SK-N-SH treated with all-trans-retinoic acid at 6 μM for 48 hours (cell line): ENCODE measurements around the gene FBXL13.
"Not testable (repeated sequence)": the region's sequence is repeated elsewhere in the genome, so short reads cannot be mapped to it uniquely, and the experiment has no call there.

ENCODE experiments used
- ATAC-seq: fragments of 200-7000 bp; cut with Tn5 transposase; 3 replicates; pipeline ENCODE4 v1.9.1; 2020; ENCODE audit warnings: mild to moderate bottlenecking, moderate library complexity
- ARNTL ChIP-seq: fragments of 450-650 bp; formaldehyde crosslinking; IDR thresholded peaks from 2 replicates; pipeline ENCODE4 v1.5.0; 2020; ENCODE audit warnings: low read depth, mild to moderate bottlenecking, moderate library complexity, borderline replicate concordance
- BACH2 ChIP-seq: fragments of 250-450 bp; sonication (Bioruptor Pico); IDR thresholded peaks from 2 replicates; pipeline ENCODE4 v1.9.0; 2021; ENCODE audit warnings: mild to moderate bottlenecking, borderline replicate concordance
- CSDC2 ChIP-seq: fragments of 250-450 bp; sonication (Bioruptor Pico); IDR thresholded peaks from 2 replicates; pipeline ENCODE4 v1.5.0; 2020; ENCODE audit warnings: mild to moderate bottlenecking, moderate library complexity
- ESRRG ChIP-seq: fragments of 250-450 bp; sonication (Bioruptor Pico); IDR thresholded peaks from 2 replicates; pipeline ENCODE4 v1.6.1; 2021; ENCODE audit warnings: mild to moderate bottlenecking
- GLIS3 ChIP-seq: fragments of 250-450 bp; sonication (Bioruptor Pico); IDR thresholded peaks from 2 replicates; pipeline ENCODE4 v1.5.0; 2020; ENCODE audit warnings: mild to moderate bottlenecking, moderate library complexity
- ISL1 ChIP-seq: fragments of 250-450 bp; sonication (Bioruptor Pico); IDR thresholded peaks from 2 replicates; pipeline ENCODE4 v2.1.2; 2022; ENCODE audit warnings: mild to moderate bottlenecking, moderate library complexity
- OSR1 ChIP-seq: fragments of 250-450 bp; sonication (Bioruptor Pico); IDR thresholded peaks from 2 replicates; pipeline ENCODE4 v1.8.0; 2022; ENCODE audit warnings: moderate library complexity, mild to moderate bottlenecking, inconsistent platforms
- PPARA ChIP-seq: fragments of 250-450 bp; sonication (Bioruptor Pico); IDR thresholded peaks from 2 replicates; pipeline ENCODE4 v1.5.0; 2020; ENCODE audit warnings: mild to moderate bottlenecking, borderline replicate concordance
- SNAI2 ChIP-seq: fragments of 250-450 bp; sonication (Bioruptor Pico); IDR thresholded peaks from 2 replicates; pipeline ENCODE4 v1.5.0; 2020; ENCODE audit warnings: mild to moderate bottlenecking, moderate library complexity
- TCF4 ChIP-seq: fragments of 250-450 bp; sonication (Bioruptor Pico); IDR thresholded peaks from 2 replicates; pipeline ENCODE4 v1.8.0; 2021; ENCODE audit warnings: mild to moderate bottlenecking, moderate library complexity, borderline replicate concordance
- ZC3H10 ChIP-seq: fragments of 250-450 bp; sonication (Bioruptor Pico); IDR thresholded peaks from 2 replicates; pipeline ENCODE4 v1.5.1; 2021; ENCODE audit warnings: mild to moderate bottlenecking, moderate library complexity
- ZFP3 ChIP-seq: fragments of 250-450 bp; sonication (Bioruptor Pico); IDR thresholded peaks from 2 replicates; pipeline ENCODE4 v1.5.0; 2020; ENCODE audit warnings: mild to moderate bottlenecking, moderate library complexity
- ZFP30 ChIP-seq: fragments of 450-650 bp; formaldehyde crosslinking; IDR thresholded peaks from 2 replicates; pipeline ENCODE4 v1.5.0; 2022; ENCODE audit warnings: mild to moderate bottlenecking, moderate library complexity
- ZNF565 ChIP-seq: fragments of 450-650 bp; formaldehyde crosslinking; conservative IDR thresholded peaks from 2 replicates; pipeline ENCODE4 v1.5.0; 2020; ENCODE audit warnings: low read depth, mild to moderate bottlenecking, moderate library complexity
- ZNF8 ChIP-seq: fragments of 450-650 bp; formaldehyde crosslinking; IDR thresholded peaks from 2 replicates; pipeline ENCODE4 v1.5.0; 2020; ENCODE audit warnings: mild to moderate bottlenecking, moderate library complexity
- TF ChIP-seq, protein P1 (sequence below): fragments of 250-450 bp; sonication (Bioruptor Pico); IDR thresholded peaks from 2 replicates; pipeline ENCODE4 v1.8.0; 2020; ENCODE audit warnings: mild to moderate bottlenecking, moderate library complexity, borderline replicate concordance
- TF ChIP-seq, protein P2 (sequence below): fragments of 250-450 bp; sonication (Bioruptor Pico); IDR thresholded peaks from 2 replicates; pipeline ENCODE4 v1.5.0; 2020; ENCODE audit warnings: mild to moderate bottlenecking, moderate library complexity
- TF ChIP-seq, protein P3 (sequence below): fragments of 250-450 bp; sonication (Bioruptor Pico); IDR thresholded peaks from 2 replicates; pipeline ENCODE4 v1.5.1; 2020; ENCODE audit warnings: low read depth, mild to moderate bottlenecking, moderate library complexity
- TF ChIP-seq, protein P4 (sequence below): fragments of 250-450 bp; sonication (Bioruptor Pico); IDR thresholded peaks from 2 replicates; pipeline ENCODE4 v1.8.0; 2021; ENCODE audit warnings: low read depth, mild to moderate bottlenecking, moderate library complexity, borderline replicate concordance

FBXL13 gene

DNA sequence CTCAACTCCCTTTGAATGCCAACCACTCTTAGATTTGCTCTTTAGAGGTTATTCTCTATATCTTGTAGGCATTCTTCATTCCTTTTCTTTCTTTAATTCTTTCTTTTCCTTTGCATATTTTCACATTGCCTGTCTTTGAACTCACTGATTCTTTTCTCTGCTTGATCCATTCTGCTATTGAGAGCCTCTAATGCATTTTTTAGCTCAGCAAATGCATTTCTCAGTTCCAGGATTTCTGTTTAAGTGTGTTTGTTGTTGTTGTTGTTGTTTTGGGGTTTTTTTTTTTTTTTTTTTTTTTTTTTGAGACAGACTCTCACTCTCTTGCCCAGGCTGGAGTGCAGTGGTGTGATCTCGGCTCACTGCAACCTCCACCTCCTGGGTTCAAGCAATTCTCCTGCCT is 71.6 kb downstream of the FBXL13 start:
- TF ChIP-seq, protein P1, sequence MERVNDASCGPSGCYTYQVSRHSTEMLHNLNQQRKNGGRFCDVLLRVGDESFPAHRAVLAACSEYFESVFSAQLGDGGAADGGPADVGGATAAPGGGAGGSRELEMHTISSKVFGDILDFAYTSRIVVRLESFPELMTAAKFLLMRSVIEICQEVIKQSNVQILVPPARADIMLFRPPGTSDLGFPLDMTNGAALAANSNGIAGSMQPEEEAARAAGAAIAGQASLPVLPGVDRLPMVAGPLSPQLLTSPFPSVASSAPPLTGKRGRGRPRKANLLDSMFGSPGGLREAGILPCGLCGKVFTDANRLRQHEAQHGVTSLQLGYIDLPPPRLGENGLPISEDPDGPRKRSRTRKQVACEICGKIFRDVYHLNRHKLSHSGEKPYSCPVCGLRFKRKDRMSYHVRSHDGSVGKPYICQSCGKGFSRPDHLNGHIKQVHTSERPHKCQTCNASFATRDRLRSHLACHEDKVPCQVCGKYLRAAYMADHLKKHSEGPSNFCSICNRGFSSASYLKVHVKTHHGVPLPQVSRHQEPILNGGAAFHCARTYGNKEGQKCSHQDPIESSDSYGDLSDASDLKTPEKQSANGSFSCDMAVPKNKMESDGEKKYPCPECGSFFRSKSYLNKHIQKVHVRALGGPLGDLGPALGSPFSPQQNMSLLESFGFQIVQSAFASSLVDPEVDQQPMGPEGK (CRISPR knock-in tag): no peak
- TF ChIP-seq ZC3H10: no peak
- no peak for TF ChIP-seq ZNF565 (CRISPR knock-in tag)
- no peak for TF ChIP-seq BACH2 (CRISPR knock-in tag)
- TF ChIP-seq ZFP30 (CRISPR knock-in tag): no peak
- no peak for TF ChIP-seq ISL1 (CRISPR knock-in tag)
- no peak for TF ChIP-seq ZFP3 (CRISPR knock-in tag)
- no peak for TF ChIP-seq CSDC2 (CRISPR knock-in tag)
- no peak for TF ChIP-seq TCF4 (CRISPR knock-in tag)
- no peak for TF ChIP-seq ZNF8
- TF ChIP-seq ESRRG (CRISPR knock-in tag): no peak
- no peak for TF ChIP-seq SNAI2 (CRISPR knock-in tag)
- TF ChIP-seq PPARA (CRISPR knock-in tag): no peak
- TF ChIP-seq, protein P2, sequence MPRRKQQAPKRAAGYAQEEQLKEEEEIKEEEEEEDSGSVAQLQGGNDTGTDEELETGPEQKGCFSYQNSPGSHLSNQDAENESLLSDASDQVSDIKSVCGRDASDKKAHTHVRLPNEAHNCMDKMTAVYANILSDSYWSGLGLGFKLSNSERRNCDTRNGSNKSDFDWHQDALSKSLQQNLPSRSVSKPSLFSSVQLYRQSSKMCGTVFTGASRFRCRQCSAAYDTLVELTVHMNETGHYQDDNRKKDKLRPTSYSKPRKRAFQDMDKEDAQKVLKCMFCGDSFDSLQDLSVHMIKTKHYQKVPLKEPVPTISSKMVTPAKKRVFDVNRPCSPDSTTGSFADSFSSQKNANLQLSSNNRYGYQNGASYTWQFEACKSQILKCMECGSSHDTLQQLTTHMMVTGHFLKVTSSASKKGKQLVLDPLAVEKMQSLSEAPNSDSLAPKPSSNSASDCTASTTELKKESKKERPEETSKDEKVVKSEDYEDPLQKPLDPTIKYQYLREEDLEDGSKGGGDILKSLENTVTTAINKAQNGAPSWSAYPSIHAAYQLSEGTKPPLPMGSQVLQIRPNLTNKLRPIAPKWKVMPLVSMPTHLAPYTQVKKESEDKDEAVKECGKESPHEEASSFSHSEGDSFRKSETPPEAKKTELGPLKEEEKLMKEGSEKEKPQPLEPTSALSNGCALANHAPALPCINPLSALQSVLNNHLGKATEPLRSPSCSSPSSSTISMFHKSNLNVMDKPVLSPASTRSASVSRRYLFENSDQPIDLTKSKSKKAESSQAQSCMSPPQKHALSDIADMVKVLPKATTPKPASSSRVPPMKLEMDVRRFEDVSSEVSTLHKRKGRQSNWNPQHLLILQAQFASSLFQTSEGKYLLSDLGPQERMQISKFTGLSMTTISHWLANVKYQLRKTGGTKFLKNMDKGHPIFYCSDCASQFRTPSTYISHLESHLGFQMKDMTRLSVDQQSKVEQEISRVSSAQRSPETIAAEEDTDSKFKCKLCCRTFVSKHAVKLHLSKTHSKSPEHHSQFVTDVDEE (CRISPR knock-in tag): no peak
- no peak for TF ChIP-seq OSR1 (CRISPR knock-in tag)
- TF ChIP-seq, protein P3, sequence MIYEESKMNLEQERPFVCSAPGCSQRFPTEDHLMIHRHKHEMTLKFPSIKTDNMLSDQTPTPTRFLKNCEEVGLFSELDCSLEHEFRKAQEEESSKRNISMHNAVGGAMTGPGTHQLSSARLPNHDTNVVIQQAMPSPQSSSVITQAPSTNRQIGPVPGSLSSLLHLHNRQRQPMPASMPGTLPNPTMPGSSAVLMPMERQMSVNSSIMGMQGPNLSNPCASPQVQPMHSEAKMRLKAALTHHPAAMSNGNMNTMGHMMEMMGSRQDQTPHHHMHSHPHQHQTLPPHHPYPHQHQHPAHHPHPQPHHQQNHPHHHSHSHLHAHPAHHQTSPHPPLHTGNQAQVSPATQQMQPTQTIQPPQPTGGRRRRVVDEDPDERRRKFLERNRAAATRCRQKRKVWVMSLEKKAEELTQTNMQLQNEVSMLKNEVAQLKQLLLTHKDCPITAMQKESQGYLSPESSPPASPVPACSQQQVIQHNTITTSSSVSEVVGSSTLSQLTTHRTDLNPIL (CRISPR knock-in tag): no peak
- no peak for ATAC-seq

DNA sequence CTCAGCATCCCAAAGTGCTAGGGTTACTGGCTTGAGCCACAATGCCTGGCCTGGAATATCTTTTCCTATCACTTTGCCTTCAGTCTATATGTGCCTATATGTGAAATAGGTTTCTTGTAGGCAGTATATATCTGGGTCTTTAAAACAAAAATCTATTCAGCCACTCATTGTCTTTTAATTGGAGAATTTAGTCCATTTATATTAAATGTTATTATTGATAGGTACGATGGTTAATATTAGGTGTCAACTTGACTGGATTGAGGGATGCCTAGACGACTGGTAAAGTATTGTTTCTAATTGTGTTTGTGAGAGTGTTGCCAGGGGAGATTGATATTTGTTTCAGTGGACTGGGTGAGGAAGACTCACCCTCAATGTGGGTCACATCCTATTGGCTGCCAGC is 73.4 kb downstream of the FBXL13 start:
- ATAC-seq: no peak
- no peak for TF ChIP-seq ZFP30 (CRISPR knock-in tag)
- TF ChIP-seq, all 23 proteins: peak for 0

DNA sequence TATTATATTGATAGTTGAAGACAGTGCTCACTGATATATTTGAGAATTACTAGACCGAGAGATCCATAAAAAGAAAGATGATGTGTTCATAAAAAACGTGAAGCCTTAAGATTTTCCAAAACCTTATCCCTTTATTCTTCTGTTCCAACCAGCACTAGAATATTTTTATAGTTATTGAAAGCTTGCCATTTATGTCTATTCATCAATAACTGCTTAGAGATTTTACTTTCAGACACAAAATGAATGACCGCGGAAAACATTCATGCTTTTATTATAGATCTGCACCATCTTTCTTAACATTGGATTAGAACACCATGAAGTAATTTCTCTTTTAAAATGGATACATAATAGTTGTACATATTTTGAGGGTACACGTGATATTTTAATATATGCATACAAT is 77.6 kb downstream of the FBXL13 start:
- no peak for ATAC-seq
- TF ChIP-seq ESRRG (CRISPR knock-in tag) (no peak), OSR1 (CRISPR knock-in tag) (no peak), ARNTL (CRISPR knock-in tag) (no peak), ISL1 (CRISPR knock-in tag) (no peak), BACH2 (CRISPR knock-in tag) (no peak), SNAI2 (CRISPR knock-in tag) (no peak), ZFP3 (CRISPR knock-in tag) (no peak), PPARA (CRISPR knock-in tag) (no peak), CSDC2 (CRISPR knock-in tag) (no peak), ZC3H10 (no peak)
- TF ChIP-seq, protein P4, sequence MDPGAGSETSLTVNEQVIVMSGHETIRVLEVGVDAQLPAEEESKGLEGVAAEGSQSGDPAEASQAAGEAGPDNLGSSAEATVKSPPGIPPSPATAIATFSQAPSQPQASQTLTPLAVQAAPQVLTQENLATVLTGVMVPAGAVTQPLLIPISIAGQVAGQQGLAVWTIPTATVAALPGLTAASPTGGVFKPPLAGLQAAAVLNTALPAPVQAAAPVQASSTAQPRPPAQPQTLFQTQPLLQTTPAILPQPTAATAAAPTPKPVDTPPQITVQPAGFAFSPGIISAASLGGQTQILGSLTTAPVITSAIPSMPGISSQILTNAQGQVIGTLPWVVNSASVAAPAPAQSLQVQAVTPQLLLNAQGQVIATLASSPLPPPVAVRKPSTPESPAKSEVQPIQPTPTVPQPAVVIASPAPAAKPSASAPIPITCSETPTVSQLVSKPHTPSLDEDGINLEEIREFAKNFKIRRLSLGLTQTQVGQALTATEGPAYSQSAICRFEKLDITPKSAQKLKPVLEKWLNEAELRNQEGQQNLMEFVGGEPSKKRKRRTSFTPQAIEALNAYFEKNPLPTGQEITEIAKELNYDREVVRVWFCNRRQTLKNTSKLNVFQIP: no peak

DNA sequence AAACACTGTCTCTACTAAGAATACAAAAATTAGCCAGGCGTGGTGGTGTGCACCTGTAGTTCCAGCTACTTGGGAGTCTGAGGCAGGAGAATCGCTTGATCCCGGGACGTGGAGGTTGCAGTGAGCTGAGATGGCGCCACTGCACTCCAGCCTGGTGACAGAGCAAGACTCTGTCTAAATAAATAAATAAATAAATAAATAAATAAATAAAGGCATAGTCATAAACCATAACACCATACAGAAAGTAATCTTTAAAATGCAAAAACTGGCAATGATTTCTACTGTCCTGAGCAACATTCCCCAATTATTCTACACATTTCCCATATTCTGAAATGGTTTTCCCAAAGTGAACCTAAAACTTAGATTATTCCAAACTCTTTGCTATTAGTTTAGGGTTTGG is 79.0 kb downstream of the FBXL13 start:
- not testable (repeated sequence) for ATAC-seq

DNA sequence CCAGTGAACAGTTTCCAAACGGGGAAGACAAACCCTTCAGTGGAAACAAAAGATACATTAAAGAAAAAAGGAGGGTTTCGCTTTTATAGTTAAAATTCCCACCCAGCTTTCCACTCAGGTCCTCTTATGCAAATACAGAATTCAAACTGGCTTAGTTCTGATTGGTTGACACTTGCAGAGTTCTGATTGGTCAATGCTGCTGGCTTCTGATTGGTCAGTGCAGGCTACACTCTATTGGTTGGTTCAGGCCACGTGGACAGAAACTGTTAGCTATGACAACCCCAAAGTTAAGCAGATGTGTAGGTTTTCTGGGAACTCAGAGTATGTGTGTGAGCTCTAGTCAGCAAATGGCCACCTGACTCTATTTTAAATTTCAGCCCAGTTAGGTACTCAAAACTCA is 80.0 kb downstream of the FBXL13 start:
- no peak for ATAC-seq
- TF ChIP-seq ZNF8 (no peak), ZNF565 (CRISPR knock-in tag) (no peak), GLIS3 (CRISPR knock-in tag) (no peak), SNAI2 (CRISPR knock-in tag) (no peak)
- TF ChIP-seq, all 23 proteins: peak for 0
